GM04504 (cell line): ENCODE data around the gene TRIM40.

Source experiments
- DNase-seq: peaks from one replicate; pipeline ENCODE4 v3.0.0-alpha.2; 2012; ENCODE audit warnings: low read depth

The TRIM40 gene

GRCh38 chr6:30149234-30149633, 13.3 kb downstream of the TRIM40 start:
- no peak for DNase-seq

GRCh38 chr6:30149858-30150550, 14.1 kb downstream of the TRIM40 start:
- no peak for DNase-seq

DNA sequence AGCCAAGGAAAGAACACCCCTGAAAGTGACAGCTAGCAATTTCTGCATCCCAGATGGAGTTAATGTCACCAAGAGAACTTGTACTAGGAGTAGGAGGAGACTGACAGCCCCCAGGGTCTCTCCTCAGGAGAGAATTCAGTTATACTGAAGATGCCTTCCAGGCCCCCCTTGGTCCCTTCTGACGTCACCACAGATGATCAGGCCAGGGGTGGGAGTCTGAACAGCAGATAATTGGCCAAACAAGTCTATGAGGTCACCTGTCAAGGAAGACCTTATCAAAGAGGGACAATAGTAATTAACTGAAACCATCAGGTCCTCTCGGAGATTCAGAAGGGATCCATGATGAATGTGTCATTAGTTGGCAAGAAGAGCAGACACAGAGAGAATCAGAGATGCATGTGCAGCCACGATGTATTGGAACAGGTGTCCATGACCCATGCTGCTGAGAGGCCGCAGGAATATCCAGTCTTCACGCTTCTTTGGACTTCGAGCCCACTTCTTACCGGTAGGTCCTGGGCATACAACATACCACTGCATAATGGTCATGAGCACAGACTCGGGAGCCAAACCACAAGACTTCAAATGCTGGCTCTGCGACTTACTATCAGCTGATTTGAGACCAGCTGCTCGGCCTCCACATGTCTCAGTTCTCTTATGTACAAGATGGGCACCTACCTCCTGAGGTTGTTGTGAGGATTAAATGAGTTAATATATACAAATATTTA, 14.9 kb downstream of the TRIM40 start:
- DNase-seq = no peak

DNA sequence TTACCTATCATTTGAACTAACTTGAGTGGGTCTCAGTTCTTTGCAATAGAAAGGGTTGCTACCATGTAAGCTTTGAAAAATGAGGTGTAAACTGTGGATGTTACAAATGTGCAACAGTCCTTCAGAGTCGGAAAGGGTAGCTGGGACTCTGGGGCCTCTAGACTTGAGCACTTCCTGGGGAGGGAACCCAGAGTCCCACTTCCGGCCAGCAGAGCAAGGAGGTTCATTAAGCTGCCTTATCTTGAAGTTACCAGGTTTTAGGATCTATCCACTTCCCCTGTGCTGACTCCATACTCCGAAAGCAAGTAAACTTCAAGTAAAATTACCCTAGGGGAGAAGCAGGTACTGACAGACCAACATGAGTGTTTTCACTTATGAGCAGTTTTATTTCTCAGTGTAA, 15.6 kb downstream of the TRIM40 start:
- DNase-seq = no peak

DNA sequence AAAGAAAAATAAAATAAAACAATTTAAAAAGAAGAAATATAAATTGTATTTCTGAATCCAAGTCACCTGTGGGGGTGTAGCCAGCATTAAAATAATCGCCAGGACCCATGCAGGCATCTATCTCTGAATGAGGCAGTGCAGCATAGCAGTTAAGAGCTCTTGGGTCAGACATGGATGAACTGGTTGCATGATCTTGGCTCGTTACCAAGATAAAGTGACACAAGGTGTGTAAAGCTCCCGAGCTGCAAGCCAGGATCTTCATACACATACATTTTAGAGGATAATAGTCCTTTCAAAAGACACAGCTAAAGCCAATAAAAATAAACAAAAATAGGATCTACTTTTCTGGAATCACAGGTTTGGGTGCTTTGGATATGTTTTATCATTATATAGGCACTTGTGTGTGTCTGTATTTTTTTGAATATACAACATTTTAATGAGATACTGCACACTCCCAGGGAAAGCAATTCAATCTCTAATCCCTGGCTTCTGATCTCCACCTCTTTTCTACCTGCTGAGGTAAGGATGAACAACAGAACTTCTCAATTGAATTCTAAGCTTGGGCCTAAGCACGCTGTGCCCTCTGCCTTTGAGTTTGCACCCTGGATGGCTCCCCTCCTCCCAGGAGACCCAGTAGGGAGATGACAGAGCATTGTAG, 16.2 kb downstream of the TRIM40 start:
- DNase-seq = no peak

DNA sequence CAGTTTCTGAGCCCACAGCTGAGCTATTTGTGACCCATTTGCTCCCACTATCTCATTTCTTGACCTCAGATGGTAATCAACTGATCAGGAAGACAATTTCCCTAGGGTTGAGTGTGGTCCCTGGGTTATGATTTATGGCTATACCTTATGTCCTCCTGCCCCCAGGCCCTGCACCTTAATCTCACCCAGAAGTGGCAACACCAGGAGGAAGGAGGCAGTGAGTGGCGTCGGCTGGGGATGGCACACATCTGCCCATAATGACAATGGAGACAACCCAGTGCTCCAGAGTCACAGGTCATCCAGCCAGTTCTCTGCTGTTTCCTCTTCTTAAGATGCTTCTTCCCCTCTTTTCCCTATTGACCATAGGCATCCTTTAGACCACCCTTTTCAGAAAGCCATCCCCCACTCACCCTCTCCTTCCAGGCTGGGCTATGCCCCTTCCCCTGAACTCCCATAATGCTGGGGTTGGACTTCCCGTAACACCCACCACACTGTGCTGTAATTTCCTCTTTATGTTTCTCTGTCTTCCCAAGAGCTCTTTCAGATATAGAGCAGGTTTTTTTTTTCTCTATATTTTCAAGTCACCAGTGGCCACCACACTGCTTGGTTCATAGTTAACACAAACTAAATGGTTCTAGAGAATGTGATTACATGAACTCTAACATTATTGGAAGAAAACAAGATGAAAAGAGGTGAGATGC, 17.1 kb downstream of the TRIM40 start:
- DNase-seq = no peak

DNA sequence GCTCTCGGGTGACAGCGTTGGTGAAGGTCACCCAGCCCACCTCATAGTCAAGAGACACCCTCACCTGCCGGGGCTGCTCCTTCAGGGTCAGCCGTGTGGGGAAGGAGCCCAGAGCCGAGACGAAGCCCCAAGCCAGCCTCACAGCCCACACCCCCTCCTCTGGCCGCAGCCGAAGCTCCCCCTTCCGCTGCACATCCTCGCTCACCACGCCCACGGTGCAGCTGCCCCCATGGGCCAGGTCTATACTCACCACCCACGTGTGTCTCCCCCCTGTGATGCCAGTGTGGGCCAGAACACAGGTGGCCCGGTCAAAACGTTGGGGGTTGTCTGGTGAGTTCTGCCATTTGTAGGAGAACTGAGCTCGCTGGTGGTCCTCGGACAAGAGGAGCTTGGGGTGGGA, 18.1 kb downstream of the TRIM40 start:
- no peak for DNase-seq

GRCh38 chr6:30154709-30155519, 19.0 kb downstream of the TRIM40 start:
- peak; percentile 73 for DNase-seq

DNA sequence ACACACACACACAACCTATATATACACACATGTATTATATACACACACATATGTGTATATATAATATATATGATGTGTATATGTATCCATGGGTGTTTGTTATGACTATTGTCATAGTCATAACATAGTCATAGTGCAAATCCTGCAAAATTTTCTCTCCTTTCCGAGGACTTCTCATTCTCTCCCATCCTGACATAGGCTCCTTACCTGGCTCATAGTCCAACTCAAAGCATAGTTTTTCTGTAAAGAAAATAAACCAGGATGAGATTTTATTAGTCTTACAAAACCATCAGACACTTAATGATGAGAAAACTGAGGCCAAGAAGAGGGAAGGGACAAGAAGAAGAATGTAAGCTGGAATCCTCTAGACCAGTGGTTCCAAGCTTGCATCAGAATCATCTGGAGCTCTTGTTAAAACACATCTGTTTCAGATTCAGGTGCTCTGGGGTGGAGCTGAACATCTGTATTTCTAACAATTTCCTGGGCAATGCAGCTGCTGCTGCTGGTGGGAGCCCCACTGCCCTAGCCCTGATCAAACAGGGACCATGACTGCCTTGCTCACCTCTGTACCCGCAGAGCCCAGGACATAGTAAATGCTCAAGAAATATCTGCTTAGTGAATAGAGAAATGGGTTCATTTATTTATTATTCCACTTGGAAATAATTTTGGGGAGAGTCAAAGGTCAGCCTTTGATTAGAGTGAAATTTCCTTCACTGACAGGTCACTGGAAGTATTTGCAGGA, 19.8 kb downstream of the TRIM40 start:
- DNase-seq = no peak

- DNase-seq = no peak
Measured at GRCh38 chr6:30156262-30156599, 20.3 kb downstream of the TRIM40 start.

DNA sequence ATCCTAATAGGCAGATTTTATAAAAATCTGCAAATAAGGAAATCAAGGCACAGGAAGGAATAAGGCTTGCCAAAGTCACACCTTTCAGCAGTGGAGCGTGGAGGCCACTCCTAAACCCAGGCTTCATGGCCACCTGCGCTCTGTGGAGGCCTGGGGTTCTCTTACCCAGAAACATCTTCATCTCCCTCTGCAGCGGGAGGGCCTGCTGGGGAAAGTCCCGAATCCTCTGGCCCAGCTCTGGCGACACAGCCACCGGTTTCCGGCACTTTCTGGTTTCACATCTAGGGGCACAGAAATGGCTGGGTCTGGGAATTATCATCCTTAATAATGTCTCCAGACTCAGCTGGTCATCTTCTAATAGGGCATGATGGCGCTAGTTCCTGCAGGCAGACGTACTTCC, 20.8 kb downstream of the TRIM40 start:
- DNase-seq = no peak

- DNase-seq = no peak
Measured at GRCh38 chr6:30157581-30157980, 21.6 kb downstream of the TRIM40 start.

- no peak for DNase-seq
Measured at GRCh38 chr6:30157999-30158398, 22.1 kb downstream of the TRIM40 start.

DNA sequence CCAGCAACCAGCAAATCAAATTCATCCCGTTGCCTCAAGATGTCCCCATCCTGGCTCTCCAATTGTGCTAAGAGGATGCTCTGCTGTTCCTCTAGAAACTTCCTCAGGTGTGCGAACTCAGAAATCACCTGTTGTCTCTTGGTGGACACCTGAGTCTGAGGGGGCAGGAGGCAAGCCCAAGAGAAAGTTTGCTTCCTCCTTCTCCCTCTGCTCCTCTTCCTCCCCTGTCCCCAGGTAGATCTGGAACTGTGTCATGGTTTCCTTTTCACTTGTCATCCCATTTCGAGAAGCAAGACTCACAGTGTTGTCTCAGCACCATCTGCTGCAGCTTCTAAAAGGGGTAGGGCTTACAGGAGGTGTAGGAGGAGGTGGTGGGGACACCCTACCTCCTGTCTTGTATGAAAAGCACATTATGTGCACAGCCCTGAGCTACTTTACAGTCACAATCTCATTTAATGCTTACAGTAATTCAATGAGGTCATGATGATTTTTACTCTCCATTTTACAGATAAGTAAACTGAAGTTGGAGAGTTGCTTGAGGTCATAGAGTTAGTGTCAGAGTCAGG, 22.6 kb downstream of the TRIM40 start:
- no peak for DNase-seq

DNA sequence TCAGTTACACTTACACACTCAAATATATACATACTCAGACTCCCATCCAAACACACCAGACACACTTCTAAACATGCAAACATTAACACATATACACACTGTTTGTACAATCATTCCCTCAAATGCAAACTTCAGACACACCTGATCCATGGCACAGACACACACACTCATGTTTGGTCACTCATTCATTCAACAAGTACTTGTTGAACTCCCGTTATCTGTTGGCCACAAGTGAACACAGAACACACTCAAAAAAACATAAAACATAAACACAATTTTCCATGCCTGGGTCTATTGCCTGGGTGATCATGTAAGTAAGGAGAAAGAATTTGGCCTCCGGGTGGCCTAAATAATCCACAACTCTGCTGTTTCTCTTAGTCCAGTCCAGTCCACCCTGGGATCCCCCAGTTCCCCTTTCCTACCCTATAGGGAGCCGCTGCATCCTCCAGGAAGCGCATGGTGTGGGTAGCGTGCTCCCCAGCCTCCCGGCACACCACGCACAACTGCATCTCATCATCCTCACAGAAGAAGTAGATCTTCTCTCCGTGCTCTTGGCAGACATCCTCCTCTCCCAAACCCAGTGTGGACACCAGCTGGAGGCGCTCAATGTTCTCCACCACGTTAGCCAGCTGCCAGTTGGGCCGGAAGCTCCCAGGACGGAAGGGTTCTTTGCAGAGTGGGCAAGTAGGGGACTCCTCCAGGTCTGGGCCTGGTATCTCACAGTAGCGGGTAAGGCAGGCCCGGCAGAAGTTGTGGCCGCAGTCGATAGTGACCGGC, 24.3 kb downstream of the TRIM40 start:
- DNase-seq = no peak

DNA sequence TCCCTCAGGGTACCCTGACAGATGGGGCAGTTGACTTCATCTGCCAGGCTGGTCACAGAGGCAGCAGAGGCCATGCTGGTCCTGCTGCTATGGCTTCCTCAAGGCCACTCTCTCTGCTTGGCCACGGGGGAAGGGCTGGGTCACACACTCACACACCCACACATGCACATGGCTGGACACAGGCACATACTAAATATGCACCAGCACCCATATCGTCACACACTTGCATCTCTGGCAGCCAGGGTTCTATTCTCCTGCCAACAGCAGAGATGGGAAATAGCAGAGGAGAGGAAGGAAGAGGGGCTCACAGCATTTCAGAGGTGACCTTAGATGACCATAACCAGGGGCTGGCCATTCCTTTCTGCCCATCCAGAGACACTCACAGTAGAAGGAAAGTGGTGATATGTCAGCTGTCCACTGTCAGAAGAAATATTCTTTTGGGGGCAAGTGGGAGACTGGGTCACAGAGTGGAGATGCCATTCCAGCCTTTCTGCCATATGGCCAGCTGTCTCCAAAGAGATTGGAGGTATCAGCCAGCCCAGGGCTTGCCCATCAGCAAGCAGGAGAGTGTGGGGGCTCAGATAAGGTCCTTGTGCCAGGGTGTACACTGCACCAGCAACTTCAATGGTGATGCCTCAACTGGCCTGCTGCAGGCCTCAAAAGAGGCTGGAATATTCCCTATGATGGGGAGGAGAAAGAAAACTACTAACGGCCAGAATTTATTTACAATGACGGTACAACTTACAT, 25.0 kb downstream of the TRIM40 start, which contains the start of gene TRIM10:
Gene TRIM10 (minus strand): TSS at position 427 of the 747 bp plus-strand sequence. CDS start 353 bp downstream, at position 74.
- no peak for DNase-seq

DNA sequence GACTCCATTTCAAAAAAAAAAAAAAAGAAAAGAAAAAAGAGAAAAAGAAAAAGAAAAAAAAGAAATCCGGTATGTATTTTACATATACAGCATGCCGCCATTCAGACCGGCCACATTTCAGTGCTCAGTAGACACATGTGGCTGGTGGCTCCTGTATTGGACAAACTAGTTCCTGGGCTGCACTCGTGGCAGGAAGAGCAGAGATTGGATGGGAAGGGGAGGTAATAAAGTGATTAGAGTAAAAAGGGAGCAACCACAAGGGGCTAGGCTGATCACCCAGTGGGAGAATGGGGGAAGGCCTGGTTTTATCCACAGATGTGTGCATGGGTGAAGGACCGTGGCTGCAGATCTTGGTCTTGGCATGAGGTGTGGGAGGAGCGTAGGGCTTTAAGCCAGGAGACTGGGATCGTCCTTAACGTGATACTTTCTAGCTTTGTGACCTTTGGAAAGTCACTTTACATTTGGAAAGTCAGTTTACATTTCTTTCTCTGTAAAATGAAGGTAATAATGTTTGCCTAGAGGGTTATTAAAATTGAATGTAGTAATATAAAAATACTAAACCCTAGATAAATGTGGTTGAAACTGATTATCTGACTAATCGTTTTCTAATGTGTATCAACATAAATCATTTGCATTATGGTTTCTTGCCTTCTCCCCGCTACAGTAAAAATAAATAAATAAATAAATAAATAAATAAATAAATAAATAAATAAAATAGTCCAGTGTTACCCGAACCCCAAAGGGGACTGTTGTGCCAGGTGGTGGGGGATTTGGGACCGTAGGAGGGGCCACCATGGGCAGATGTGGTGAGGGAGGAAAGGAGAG, 26.5 kb downstream of the TRIM40 start:
- no peak for DNase-seq
